ENCODE measurements around the gene USP6NL.

- TF ChIP-seq, protein P1, sequence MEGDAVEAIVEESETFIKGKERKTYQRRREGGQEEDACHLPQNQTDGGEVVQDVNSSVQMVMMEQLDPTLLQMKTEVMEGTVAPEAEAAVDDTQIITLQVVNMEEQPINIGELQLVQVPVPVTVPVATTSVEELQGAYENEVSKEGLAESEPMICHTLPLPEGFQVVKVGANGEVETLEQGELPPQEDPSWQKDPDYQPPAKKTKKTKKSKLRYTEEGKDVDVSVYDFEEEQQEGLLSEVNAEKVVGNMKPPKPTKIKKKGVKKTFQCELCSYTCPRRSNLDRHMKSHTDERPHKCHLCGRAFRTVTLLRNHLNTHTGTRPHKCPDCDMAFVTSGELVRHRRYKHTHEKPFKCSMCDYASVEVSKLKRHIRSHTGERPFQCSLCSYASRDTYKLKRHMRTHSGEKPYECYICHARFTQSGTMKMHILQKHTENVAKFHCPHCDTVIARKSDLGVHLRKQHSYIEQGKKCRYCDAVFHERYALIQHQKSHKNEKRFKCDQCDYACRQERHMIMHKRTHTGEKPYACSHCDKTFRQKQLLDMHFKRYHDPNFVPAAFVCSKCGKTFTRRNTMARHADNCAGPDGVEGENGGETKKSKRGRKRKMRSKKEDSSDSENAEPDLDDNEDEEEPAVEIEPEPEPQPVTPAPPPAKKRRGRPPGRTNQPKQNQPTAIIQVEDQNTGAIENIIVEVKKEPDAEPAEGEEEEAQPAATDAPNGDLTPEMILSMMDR (conservative IDR thresholded peaks at IDR 0.05; ENCODE audit: low read length) = no peak
- no peak for TF ChIP-seq EZH2phosphoT487 (IDR thresholded peaks at IDR 0.05; ENCODE audit: borderline replicate concordance)
Observed at GRCh38 chr10:11612021-11613001, 861 bp upstream of the USP6NL start.
